SW 1271 (cell line): ENCODE results near the gene PDF.
"Not testable (repeated sequence)": the region's sequence is repeated elsewhere in the genome, so short reads cannot be mapped to it uniquely, and the experiment has no call there.

Experiments
- DNase-seq, 2 experiments: peaks; one replicate each; lab custom pipeline; 2025; lab: John Stamatoyannopoulos, UW

Gene PDF

DNA sequence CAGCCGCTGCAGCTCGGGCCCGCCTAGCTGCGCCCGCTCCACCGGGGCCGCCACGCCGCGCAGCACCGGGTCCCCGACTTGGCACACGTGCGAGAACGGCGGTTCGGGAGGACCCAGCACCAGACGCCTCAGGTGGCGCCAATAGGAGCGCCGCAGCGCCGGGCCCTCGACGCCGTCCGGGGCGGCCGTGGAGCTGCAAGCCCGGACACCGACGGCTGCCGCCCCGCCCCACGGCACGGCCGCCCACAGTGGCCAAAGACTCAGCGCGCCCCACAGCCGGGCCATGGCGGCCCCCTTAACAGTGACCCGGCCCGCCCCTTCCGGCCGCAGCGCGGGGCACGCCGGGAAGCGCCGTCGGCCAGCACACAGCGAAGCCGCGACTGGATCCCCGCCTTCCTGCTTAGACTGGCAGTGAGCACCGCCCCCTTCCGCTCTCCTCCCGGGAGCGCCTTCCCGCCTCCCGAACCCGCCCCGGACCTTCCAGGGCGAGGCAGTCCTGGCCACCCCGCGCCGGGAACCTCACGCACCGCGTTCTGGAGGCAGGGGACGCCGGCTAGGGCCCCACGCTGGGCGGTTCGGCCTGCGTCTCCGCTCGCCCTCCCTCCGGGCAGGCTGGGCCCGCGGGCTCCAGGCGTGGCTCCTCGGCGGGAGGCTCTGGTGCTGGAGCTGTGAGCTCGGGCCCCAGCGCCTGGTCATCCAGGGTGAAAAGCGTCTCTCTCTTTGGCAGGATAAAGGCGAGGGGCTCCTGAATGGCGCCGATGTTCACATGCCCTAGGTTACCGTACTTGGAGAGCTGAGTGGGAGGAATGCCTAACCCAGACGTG lies at the start of gene PDF:
TSS of gene PDF (minus strand) at position 303 of the 824 bp plus-strand sequence. CDS start at position 285, 18 bp downstream.
- DNase-seq: peak; percentile 72 to 86

- no peak for DNase-seq
These were observed 48.4 kb upstream of the PDF start for GRCh38 chr16:69378760-69379159.

DNA sequence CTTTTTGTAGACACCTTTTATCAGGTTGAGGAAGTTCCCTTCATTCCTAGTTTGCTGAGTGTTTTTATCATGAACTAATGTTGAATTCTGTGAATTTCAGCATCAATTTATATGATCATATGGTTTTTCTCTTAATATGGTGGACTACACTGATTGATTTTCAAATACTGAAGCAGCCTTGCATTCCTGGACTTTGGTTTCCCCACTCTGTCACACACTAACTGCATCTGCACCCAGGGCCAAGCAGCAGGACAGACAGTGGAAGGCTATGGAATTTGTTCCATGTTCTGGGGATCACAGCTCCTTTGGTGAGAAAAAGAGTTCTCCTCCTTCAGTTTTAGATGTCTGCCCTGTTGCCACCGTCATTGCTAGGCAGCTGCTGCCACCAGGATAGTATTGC lies 47.6 kb upstream of the PDF start:
- no peak for DNase-seq

DNA sequence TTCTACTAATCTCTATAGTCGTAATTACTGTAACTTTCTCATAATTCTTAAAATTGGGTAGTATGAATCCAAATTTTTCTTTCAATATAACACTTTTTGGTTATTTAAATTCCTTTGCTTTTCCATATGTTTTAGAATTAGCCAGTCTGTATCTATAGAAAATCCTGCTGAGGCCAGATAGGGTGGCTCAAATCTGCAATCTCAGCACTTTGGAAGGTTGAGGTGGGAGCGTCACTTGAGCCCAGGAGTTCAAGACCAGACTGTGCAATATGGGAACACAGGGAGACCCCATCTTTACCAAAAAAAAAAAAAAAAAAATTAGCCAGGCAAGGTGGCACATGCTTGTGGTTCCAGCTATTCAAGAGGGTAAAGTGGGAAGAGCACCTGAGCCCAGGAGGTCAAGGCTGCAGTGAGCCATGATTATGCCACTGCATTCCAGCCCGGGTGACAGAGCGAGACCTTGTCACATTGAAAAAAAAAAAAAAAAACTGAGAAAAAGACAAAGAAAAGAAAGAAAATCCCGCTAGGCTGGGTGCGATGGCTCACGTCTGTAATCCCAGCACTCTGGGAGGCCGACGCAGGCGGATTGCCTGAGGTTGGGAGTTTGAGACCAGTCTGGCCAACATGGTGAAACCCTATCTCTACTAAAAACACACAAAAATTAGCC lies 46.1 kb upstream of the PDF start:
- no peak for DNase-seq

DNA sequence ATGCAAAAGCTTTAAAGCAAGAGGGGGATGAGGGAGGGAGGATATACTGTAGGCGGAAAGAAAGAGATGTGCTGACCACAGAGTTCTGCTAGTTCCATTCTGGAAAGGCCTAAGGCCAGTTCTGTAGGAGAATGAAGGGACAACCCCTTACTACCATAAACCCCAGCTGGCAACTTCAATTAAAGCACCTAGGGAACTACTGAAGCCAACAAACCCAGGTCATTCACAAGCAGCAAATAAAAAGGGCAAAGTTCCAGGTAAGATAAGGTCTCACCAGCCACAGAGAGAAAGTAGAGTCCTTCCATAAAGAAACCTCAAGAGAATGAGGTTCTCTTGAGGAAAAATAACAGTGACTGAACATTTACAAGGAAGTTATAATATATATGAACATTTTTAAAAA lies 42.6 kb upstream of the PDF start:
- DNase-seq: no peak

DNA sequence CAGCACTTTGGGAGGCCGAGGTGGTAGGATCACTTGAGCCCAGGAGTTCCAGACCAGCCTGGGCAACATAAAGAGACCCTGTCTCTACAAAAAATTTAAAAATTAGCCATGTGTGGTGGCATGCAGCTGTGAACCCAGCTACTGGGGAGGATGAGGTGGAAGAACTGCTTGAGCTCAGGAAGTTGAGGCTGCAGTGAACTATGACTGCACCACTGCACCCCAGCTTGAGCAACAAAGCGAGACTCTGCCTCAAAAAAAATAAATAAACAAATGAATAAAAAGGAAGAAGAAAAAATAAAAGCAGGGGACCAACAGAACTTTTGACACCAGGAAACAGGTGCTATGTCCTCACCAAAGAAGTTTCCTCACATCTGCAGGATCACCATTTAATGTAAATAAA lies 41.2 kb upstream of the PDF start:
- no peak for DNase-seq

DNA sequence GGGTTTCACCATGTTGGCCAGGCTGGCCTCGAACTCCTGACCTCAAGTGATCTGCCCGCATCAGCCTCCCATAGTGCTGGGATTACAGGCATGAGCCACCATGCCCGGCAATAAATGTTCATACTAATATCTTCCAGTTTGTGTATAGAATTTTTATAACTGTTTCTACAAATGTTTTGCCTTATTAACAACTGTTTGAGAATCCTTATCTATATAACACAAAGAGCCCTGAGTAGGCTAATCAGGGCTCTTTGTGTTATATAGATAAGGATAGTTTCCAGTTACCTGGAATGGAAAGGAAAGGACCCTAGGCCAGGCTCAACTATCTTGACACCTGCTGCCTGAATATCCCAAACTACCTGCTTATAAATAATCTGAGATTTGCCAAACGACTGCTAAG lies 38.5 kb upstream of the PDF start:
- DNase-seq: no peak

DNA sequence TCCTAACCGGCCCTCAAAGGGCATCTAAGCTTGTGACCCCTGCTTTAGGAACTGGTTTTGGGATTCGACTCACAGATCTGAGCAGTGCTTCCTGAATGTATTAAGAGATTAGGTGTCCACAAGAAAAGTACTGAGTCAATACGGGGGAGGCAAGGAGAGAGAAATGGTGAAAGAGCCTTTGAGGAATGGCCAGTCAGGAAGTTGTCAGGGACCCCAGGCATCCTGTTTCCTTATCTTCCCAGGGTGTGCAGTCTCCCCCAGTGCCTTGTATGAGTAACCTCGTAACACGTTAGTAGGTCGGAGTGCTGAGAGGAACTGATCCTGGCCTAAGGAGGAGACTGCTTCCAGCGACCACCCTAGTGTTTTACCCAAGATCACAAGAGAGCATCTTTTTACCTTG lies 37.6 kb upstream of the PDF start:
- DNase-seq: no peak

GRCh38 chr16:69366431-69366830 lies 36.0 kb upstream of the PDF start:
- DNase-seq: no peak

DNA sequence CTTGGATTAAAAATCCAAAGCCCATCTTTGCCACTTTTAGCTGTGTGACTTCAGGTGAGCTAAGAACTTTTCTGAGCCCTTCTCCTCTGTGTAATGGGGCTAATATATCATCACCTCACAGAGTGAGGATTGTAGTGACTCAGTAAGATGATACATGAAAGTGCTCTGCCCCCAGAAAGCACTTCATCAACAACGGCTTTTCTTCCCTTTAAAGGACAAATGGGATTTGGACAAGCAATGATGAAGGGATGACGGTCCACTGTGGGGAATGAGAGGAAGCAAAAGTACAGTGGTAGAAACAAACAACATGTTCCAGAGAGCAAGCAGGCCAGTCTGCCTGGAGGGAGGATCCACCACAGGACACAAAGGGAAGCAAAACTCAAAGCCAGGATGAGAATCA lies 35.5 kb upstream of the PDF start:
- DNase-seq: no peak

DNA sequence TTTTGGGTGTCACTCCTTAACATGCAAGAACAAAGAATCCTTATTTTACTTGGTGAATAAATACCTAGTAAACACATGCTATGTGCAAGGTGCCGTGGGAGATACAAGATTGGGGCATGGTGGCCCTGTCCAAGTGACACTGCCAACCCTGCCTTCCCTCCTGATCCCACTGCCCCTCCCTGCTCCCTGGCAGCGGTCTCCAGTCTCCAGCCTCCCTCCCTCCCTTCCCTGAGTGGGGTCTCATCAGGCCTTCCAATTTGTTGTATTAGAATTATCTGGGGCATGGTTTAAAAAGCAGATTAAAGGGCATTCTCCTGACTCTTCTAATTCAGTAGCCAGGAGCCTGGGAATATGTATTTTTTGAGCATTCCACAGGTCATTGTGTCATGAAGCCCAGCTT lies 33.7 kb upstream of the PDF start:
- DNase-seq: no peak

- DNase-seq: no peak
These were observed 32.9 kb upstream of the PDF start for GRCh38 chr16:69363281-69363717.

DNA sequence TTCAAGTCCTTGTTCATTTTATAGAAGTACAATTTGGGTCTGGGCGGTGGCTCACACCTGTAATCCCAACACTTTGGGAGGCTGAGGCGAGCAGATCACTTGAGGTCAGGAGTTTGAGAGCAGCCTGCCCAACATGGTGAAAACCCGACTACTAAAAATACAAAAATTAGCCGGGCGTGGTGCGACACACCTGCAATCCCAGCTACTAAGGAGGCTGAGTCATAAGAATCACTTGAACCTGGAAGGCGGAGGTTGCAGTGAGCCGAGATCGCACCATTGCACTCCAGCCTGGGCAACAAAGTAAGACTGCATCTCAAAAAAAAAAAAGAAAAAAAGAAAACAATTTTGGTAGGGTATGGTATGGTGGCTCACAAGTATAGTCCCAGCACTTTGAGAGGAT lies 29.7 kb upstream of the PDF start:
- DNase-seq: not testable (repeated sequence)

GRCh38 chr16:69351309-69352027 lies 21.1 kb upstream of the PDF start, which contains the start of gene TMED6:
TSS of gene TMED6 (minus strand) at chr16:69351786. CDS start at chr16:69351753, 33 bp downstream.
- no peak for DNase-seq

DNA sequence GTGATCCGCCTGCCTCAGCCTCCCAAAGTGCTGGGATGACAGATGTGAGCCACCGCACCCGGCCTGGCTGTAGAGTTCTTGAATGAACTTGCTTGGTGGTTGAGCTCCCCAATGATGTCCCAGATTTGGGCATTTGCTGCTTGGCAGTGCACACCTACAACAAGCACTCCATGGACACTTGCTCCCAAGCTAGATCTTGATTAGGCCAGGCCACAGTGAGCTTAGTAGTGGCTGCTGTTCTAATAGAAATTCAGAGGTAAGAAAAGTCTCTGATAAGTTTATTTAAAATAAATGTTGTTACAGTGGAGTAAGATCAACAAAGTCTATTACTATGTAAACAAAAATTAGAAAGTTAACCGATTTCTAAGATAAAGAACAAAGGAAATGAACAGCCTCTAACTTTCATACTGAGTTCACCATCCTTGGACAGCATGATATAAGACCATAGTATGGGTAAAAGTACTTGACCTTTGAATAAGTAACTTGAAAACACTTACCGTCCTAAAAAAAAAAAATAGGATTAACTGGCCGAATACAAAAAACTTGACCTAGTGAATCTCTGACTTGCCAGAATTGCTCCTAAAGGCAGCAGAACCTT lies 20.2 kb upstream of the PDF start:
- no peak for DNase-seq

- DNase-seq: no peak
These were observed 19.1 kb upstream of the PDF start for GRCh38 chr16:69349536-69349935.

- no peak for DNase-seq
These were observed 17.8 kb upstream of the PDF start for GRCh38 chr16:69348222-69348621.

DNA sequence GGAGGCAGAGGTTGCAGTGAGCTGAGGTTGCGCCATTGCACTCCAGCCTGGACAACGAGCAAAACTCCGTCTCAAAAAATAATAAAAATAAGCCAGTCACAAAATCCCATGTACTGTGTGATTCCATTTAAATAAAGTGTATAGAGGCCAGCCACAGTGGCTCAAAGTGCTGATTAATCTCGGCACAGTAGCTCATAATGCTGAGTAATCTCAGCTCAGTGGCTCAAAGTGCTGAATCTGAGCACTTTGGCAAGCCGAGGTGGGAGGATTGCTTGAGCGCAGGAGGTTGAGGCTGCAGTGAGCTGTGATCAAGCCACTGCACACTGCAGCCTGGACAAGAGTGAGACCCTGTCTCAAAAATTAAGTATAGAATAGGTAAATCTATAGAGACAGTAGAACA lies 16.3 kb upstream of the PDF start:
- DNase-seq: no peak

DNA sequence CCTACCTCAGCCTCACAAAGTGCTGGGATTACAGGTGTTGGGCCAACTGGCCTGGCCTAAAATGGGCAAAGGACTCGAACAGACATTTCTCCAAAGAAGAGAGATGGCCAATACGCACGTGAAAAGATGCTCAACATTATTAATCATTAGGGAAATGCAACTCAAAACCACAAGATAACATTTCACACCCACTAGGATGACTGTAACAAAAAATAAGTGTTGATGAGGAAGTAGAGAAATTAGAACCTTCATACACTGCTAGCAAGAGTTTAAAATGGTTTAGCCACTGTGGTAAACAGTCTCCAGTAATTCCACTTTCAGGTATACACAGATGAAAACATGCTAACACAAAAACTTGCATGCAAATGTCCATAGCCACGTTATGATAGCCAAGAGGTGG lies 15.5 kb upstream of the PDF start:
- no peak for DNase-seq

DNA sequence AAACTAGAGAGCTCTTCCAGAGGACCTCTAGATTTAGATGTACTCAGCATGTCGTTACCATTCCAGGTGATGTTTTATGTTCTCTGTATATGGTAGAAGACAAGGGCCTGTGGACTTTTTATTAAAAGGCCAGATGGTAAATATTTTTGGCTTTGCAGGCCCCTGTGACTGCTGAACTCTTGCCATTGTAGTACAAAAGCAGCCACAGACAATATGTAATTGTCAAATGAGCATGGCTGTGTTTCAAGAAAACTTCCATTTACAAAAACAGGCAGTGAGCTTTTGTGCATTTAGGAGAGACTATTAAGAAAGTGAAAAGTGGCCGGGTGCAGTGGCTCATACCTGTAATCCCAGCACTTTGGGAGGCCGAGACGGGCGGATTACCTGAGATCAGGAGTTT lies 13.8 kb upstream of the PDF start:
- no peak for DNase-seq

DNA sequence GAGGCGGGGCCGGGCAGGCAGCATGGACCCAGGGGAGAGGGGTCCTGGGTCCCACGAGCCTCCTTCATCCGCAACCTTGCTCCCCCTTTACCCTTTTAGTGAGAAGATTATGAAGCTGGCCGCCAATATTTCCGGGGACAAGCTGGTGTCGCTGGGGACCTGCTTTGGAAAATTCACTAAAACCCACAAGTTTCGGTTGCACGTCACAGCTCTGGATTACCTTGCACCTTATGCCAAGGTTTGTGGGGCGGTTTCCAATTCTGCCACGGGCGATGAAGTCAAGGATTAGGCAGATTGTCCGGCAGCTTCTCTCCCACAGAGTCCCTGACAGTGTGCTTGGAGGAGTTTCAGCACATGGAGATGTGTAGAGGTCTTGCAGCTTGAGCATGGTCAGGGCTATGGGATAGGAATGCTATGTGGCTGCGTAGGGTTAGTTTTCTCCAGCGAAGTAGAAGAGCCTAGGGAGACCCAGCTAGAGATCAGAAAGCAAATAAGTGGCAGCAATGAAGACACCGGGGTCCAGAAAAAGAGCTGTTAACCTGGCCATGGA lies 9.8 kb upstream of the PDF start:
- DNase-seq: no peak
